AG08396 (cell line): Measurements from ENCODE around the gene KCNC1.

Experiments used
- DNase-seq: peaks from one replicate; pipeline ENCODE4 v3.0.0; 2012; ENCODE audit warnings: low spot score, mixed read lengths

KCNC1 gene

GRCh38 chr11:17773674-17774073 lies 39.1 kb downstream of the KCNC1 start:
- DNase-seq, result no peak

- no peak for DNase-seq
Observed at GRCh38 chr11:17774232-17775034, 39.9 kb downstream of the KCNC1 start.

GRCh38 chr11:17775035-17775348 lies 40.4 kb downstream of the KCNC1 start:
- DNase-seq, result no peak

GRCh38 chr11:17775507-17776211 lies 41.1 kb downstream of the KCNC1 start:
- DNase-seq, result no peak

- no peak for DNase-seq
Observed at GRCh38 chr11:17776212-17776875, 41.8 kb downstream of the KCNC1 start.

- no peak for DNase-seq
Observed at GRCh38 chr11:17777086-17777737, 42.6 kb downstream of the KCNC1 start.

GRCh38 chr11:17777738-17778091 lies 43.1 kb downstream of the KCNC1 start:
- DNase-seq, result no peak

- no peak for DNase-seq
Observed at GRCh38 chr11:17778352-17778751, 43.8 kb downstream of the KCNC1 start.

GRCh38 chr11:17778956-17779860 lies 44.6 kb downstream of the KCNC1 start:
- no peak for DNase-seq

GRCh38 chr11:17779861-17780594 lies 45.4 kb downstream of the KCNC1 start:
- no peak for DNase-seq

- DNase-seq, result no peak
Observed at GRCh38 chr11:17780668-17781067, 46.1 kb downstream of the KCNC1 start.

- DNase-seq, result no peak
Observed at GRCh38 chr11:17781221-17781620, 46.6 kb downstream of the KCNC1 start.

GRCh38 chr11:17781626-17782025 lies 47.0 kb downstream of the KCNC1 start:
- DNase-seq, result no peak

- DNase-seq, result no peak
Observed at GRCh38 chr11:17782145-17782544, 47.6 kb downstream of the KCNC1 start.

- DNase-seq, result no peak
Observed at GRCh38 chr11:17782603-17783337, 48.2 kb downstream of the KCNC1 start.

GRCh38 chr11:17783878-17784277 lies 49.3 kb downstream of the KCNC1 start:
- DNase-seq, result no peak

- peak; percentile 88 for DNase-seq
Observed at GRCh38 chr11:17786824-17787525, 52.4 kb downstream of the KCNC1 start.

- no peak for DNase-seq
Observed at GRCh38 chr11:17788084-17788483, 53.5 kb downstream of the KCNC1 start.

- peak; percentile 45 for DNase-seq
Observed at GRCh38 chr11:17790453-17790852, 55.9 kb downstream of the KCNC1 start.

- DNase-seq, result no peak
Observed at GRCh38 chr11:17791144-17791543, 56.6 kb downstream of the KCNC1 start.
